Astrocyte (in vitro differentiated cells and primary cell): ENCODE measurements around the gene SLC2A8. TPM values are rescaled to one million over a fixed set of nuclear protein-coding genes. Genes with fewer than 3 reads are reported as not detected.

Source experiments
- DNase-seq: peaks from one replicate; pipeline ENCODE4 v3.0.0-alpha.2; 2010; ENCODE audit warnings: low read depth
- FAIRE-seq: peaks from 2 replicates; lab custom pipeline; 2011; peaks lifted over from hg19 to GRCh38; lab: Jason Lieb, UNC
- H2AFZ ChIP-seq: 2 replicates; pipeline ENCODE4 v1.6.0; 2012; ENCODE audit warnings: low read depth, low read length, inconsistent platforms
- H3K27ac ChIP-seq: 2 replicates; pipeline ENCODE4 v1.5.1; 2011; ENCODE audit warnings: low read depth, low read length, inconsistent platforms
- H3K27me3 ChIP-seq: 2 replicates; pipeline ENCODE4 v1.6.0; 2011; ENCODE audit warnings: low read length, inconsistent platforms; ENCODE audit not compliant: insufficient read depth
- H3K36me3 ChIP-seq: 2 replicates; pipeline ENCODE4 v1.5.1; 2011; ENCODE audit warnings: low read length, inconsistent platforms; ENCODE audit not compliant: insufficient read depth
- H3K4me1 ChIP-seq: 2 replicates; pipeline ENCODE4 v1.5.1; 2011; ENCODE audit warnings: low read length, inconsistent platforms; ENCODE audit not compliant: insufficient read depth
- H3K4me2 ChIP-seq: 2 replicates; pipeline ENCODE4 v1.6.0; 2012; ENCODE audit warnings: low read length, inconsistent platforms
- H3K4me3 ChIP-seq: 2 replicates; pipeline ENCODE4 v1.5.1; 2011; ENCODE audit warnings: low read depth, mild to moderate bottlenecking, low read length, inconsistent platforms; ENCODE audit not compliant: insufficient read depth
- H3K79me2 ChIP-seq: 2 replicates; pipeline ENCODE4 v1.6.0; 2012; ENCODE audit warnings: mild to moderate bottlenecking, low read length, inconsistent platforms; ENCODE audit not compliant: insufficient read depth
- H3K9ac ChIP-seq: 2 replicates; pipeline ENCODE4 v1.6.0; 2012; ENCODE audit warnings: mild to moderate bottlenecking, low read length, inconsistent platforms
- H3K9me3 ChIP-seq: 2 replicates; pipeline ENCODE4 v1.5.1; 2012; ENCODE audit warnings: low read depth, mild to moderate bottlenecking, low read length, inconsistent platforms; ENCODE audit not compliant: insufficient read depth
- H4K20me1 ChIP-seq: 2 replicates; pipeline ENCODE4 v1.6.0; 2012; ENCODE audit warnings: low read length, inconsistent platforms; ENCODE audit not compliant: insufficient read depth
- H3K27ac Mint-ChIP-seq: one replicate; pipeline ENCODE4 v1.8.0; 2021; ENCODE audit warnings: mild to moderate bottlenecking, mixed read lengths; ENCODE audit not compliant: unreplicated experiment
- H3K27me3 Mint-ChIP-seq: one replicate; pipeline ENCODE4 v1.8.0; 2021; ENCODE audit warnings: low read depth, mixed read lengths; ENCODE audit not compliant: unreplicated experiment
- H3K36me3 Mint-ChIP-seq: one replicate; pipeline ENCODE4 v1.8.0; 2021; ENCODE audit warnings: low read depth, mixed read lengths; ENCODE audit not compliant: unreplicated experiment
- H3K4me1 Mint-ChIP-seq: one replicate; pipeline ENCODE4 v1.8.0; 2021; ENCODE audit warnings: low read depth, mixed read lengths; ENCODE audit not compliant: unreplicated experiment
- H3K4me3 Mint-ChIP-seq: one replicate; pipeline ENCODE4 v1.8.0; 2021; ENCODE audit warnings: mild to moderate bottlenecking, moderate library complexity, mixed read lengths; ENCODE audit not compliant: unreplicated experiment
- H3K9me3 Mint-ChIP-seq: one replicate; pipeline ENCODE4 v1.8.0; 2021; ENCODE audit warnings: mild to moderate bottlenecking, mixed read lengths; ENCODE audit not compliant: unreplicated experiment
- EZH2 ChIP-seq: IDR thresholded peaks from 2 replicates; pipeline ENCODE4 v1.6.1; 2012; ENCODE audit warnings: mild to moderate bottlenecking, low read length, inconsistent platforms; ENCODE audit not compliant: insufficient read depth
- total RNA-seq: library from RNA; stranded (reverse); gene quantifications from 2 replicates; pipeline ENCODE4 v1.2.1, GENCODE V29; 2021
- TF ChIP-seq, protein P1 (sequence below): IDR thresholded peaks from 2 replicates; pipeline ENCODE4 v1.5.1; 2011; ENCODE audit warnings: low read depth, mild to moderate bottlenecking, inconsistent platforms, low read length, moderate library complexity; ENCODE audit not compliant: insufficient read depth

SLC2A8 gene
- total RNA-seq, 1 donor from 2014 or later = 18.8 TPM

DNA sequence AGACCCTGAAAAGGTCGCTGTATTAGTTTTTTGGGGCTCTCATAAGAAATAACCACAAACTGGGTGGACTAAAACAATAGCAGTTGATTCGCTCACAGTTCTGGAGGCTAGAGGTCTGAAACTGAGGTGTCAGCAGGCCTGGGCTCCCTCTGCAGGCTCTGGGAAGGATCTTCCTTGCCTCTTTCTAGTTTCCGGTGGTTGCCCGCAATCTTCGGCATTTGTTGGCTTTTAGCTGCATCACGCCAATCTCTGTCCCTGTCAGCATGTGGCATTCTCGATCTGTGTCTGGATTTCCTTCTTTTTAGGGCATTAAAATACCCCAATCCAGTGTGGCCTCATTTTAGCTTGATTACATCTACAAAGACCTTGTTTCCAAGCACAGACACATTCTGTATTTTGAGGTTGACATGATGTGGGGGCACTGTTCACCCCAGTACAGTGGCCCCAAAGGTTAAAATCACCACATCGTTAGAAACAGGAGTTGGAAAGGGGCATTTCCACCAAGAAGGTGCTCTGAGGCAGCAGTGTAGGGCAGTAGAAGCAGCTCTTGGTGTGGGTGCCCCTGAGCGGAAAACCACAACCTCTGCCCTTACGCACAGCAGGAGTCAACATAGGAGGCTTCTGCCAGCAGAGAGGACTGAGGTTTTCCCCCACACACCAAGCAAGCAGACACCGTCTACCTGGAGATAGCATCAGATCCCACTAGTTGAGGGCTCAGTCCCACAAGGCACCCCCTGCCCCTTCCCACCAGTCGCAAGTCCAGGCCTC lies 40.7 kb downstream of the SLC2A8 start:
- DNase-seq = no peak
- peaks cover 45% of the 10 kb centered on the region for H3K36me3 Mint-ChIP-seq
- H3K9me3 Mint-ChIP-seq = no peaks in the 10 kb centered on the region
- Histone ChIP-seq H3K27me3 (no peaks in the 10 kb centered on the region), H3K36me3 (peaks cover 64% of the 10 kb centered on the region), H3K9me3 (no peaks in the 10 kb centered on the region), H4K20me1 (peaks cover 39% of the 10 kb centered on the region), H3K4me1 (no peaks in the 10 kb centered on the region), H3K9ac (no peak overlapping the region), H2AFZ (no peak overlapping the region), H3K4me3 (no peak overlapping the region), H3K27ac (no peak overlapping the region), H3K4me2 (no peak overlapping the region), H3K79me2 (peaks cover 3% of the 10 kb centered on the region)
- H3K4me1 Mint-ChIP-seq = no peaks in the 10 kb centered on the region
- H3K27me3 Mint-ChIP-seq = no peaks in the 10 kb centered on the region
- no peak overlapping the region for H3K27ac Mint-ChIP-seq
- H3K4me3 Mint-ChIP-seq = no peak overlapping the region
- FAIRE-seq = no peak
- no peak for TF ChIP-seq EZH2
- TF ChIP-seq, protein P1, sequence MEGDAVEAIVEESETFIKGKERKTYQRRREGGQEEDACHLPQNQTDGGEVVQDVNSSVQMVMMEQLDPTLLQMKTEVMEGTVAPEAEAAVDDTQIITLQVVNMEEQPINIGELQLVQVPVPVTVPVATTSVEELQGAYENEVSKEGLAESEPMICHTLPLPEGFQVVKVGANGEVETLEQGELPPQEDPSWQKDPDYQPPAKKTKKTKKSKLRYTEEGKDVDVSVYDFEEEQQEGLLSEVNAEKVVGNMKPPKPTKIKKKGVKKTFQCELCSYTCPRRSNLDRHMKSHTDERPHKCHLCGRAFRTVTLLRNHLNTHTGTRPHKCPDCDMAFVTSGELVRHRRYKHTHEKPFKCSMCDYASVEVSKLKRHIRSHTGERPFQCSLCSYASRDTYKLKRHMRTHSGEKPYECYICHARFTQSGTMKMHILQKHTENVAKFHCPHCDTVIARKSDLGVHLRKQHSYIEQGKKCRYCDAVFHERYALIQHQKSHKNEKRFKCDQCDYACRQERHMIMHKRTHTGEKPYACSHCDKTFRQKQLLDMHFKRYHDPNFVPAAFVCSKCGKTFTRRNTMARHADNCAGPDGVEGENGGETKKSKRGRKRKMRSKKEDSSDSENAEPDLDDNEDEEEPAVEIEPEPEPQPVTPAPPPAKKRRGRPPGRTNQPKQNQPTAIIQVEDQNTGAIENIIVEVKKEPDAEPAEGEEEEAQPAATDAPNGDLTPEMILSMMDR = no peak

DNA sequence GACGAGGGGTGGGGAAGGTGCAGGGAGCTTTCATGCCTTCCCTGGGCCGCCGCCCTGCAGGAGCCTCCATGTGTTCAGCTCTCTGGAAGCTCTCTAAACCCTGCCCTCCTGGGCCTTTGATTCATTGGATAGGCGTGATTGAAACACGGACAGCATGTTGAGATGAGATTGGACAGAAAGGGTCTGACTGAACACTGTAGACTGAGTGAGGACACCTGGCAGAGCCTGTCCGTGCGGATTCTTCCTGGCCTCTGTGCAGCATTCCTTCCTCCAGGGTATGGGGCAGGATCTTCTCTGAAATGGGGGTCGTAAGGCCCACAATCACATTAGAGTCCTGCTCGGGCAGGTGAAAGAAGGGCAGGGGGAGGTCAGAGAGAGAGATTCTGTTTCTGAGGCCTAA lies 41.4 kb downstream of the SLC2A8 start:
- no peak overlapping the region for H3K27ac ChIP-seq
- H3K4me3 ChIP-seq = no peak overlapping the region
- H3K4me2 ChIP-seq = no peak overlapping the region
- peaks cover 50% of the 10 kb centered on the region for H3K36me3 Mint-ChIP-seq
- no peaks in the 10 kb centered on the region for H3K27me3 ChIP-seq
- no peak for DNase-seq
- no peaks in the 10 kb centered on the region for H3K27me3 Mint-ChIP-seq
- no peak overlapping the region for H2AFZ ChIP-seq
- peaks cover 60% of the 10 kb centered on the region for H3K36me3 ChIP-seq
- H3K79me2 ChIP-seq = peaks cover 3% of the 10 kb centered on the region
- H3K4me1 ChIP-seq = no peaks in the 10 kb centered on the region
- TF ChIP-seq, protein P1 = no peak
- TF ChIP-seq EZH2 = no peak
- H3K9me3 Mint-ChIP-seq = no peaks in the 10 kb centered on the region
- H3K4me3 Mint-ChIP-seq = no peak overlapping the region
- no peaks in the 10 kb centered on the region for H3K9me3 ChIP-seq
- FAIRE-seq = no peak
- H4K20me1 ChIP-seq = peaks cover 32% of the 10 kb centered on the region
- H3K9ac ChIP-seq = no peak overlapping the region
- H3K27ac Mint-ChIP-seq = no peak overlapping the region
- no peaks in the 10 kb centered on the region for H3K4me1 Mint-ChIP-seq
